Dermis microvascular lymphatic vessel endothelial cell (primary cell): ENCODE results near the gene APOL6. TPM values are rescaled to one million over a fixed set of nuclear protein-coding genes. Genes with fewer than 3 reads are reported as not detected.
"Not testable (repeated sequence)": the region's sequence is repeated elsewhere in the genome, so short reads cannot be mapped to it uniquely, and the experiment has no call there.

Source experiments
- DNase-seq, 2 donors: peaks; one replicate each; pipeline versions ENCODE4 v3.0.0 to v3.0.0-alpha.2; 2010; ENCODE audit warnings: low read depth in 2 of 2
- total RNA-seq: library from RNA; depleted of rRNA; stranded (reverse); fragments of >200 nt; gene quantifications from 2 replicates; pipeline ENCODE4 v1.2.1, GENCODE V29; 2014

Gene APOL6
- total RNA-seq, 1 donor from 2014 or later = 8.7 TPM

DNA sequence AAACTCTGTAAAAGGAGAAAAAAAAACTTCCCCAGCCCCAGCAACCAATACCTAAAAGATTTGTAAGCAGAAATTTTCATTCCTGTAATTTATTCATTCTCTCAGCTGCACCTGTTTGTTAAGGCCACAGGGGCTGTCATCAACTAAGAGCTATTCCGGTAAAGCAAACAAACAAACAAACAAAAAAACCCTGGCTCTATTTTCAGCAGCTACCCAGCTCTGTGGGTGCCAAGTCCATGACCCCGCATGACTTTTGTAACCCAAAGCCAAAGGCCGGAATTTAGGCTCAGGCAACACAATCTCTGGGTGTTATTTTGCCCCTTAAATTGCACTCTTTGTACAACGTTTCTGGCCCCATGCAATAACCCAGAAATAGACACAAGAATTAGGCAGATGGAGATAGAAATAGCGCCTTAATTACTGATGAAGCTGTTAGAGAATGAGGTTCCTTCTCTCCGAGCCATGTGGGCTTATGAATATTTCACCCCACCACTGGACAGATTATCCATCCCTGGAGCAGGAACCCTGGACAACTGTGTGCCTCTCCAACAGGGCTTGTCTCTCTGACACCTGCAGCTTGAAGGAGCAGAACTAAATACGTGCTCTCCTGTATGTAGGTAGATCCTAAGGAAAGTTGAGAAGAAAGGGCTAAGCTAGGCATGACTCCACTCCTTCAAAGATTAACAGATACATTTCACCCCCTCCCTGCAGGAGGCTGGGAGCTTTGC lies 29.4 kb downstream of the APOL6 start:
- no peak for DNase-seq

DNA sequence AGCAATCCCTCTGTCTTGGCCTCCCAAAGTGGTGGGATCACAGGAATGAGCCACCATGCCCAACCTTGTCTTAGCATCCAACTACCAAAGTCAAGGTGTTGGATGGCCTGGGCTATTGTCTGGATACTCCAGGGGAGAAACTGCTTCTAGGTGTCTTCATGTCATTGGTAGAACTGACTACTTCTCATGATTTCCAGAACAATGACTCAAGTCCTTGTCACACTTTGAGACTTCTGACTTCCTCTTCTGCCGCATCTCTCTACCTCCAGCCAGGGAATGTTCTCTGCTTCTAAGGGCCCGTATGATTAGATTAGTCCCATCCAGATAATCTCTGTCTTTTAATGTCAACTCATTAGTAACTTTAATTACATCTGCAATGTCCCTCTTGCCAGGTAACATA lies 30.6 kb downstream of the APOL6 start:
- no peak for DNase-seq

DNA sequence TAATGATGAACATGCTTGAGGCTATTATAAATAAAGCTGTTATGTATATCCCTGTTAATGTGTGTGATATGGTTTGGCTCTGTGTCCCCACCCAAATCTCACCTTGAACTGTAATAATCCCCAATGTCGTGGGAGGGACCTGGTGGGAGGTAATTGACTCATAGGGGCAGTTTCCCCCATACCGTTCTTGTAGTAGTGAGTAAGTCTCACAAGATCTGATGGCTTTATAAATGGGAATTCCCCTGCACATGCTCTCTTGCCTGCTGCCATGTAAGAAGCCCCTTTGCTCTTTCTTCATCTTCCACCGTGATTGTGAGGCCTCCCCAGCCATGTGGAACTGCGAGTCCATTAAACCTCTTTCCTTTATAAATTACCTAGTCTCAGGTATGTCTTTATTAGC lies 31.2 kb downstream of the APOL6 start:
- peak in 1 of 2 donors; percentile 25 for DNase-seq

DNA sequence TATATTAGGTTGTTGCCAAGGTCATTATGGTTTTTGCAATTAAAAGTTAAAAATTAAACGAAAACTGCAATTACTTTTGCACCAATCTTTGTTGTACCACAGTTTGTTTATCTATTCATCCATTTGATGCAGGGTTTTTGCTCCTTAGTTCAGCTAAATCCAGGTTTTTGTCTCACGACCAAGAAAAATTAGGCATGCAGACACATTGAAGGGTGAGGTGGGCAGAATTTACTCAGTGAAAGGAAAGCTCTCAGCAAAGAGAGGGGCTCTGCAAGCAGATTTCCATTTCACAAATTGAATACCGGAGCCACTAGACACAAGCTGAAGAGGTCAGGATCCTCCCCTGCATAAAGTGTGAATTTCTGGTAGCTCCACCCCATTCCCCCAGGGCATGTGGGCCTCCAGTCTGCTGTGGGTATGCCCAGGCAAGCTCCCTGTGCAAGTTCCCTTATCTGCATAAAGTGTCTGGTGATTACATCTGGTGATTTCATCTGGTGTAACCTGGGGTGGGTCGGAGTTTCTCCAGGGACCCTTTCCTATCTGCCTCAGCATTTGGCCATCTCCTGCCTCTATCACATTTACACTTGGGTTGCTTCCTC lies 33.3 kb downstream of the APOL6 start:
- DNase-seq = no peak

DNA sequence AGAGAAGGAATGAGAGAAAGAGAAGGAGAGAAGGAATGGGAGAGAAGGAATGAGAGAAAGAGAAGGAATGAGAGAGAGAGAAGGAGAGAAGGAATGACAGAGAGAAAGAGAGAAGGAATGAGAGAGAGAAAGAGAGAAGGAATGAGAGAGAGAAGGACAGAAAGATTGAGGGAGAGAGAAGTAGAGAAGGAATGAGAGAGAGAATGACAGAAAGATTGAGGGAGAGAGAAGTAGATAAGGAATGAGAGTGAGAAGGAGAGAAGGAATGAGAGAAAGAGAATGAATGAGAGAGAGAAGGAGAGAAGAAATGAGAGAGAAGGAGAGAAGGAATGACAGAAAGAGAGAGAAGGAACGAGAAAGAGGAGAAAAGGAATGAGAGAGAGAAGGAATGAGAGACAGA lies 35.3 kb downstream of the APOL6 start:
- no peak for DNase-seq

DNA sequence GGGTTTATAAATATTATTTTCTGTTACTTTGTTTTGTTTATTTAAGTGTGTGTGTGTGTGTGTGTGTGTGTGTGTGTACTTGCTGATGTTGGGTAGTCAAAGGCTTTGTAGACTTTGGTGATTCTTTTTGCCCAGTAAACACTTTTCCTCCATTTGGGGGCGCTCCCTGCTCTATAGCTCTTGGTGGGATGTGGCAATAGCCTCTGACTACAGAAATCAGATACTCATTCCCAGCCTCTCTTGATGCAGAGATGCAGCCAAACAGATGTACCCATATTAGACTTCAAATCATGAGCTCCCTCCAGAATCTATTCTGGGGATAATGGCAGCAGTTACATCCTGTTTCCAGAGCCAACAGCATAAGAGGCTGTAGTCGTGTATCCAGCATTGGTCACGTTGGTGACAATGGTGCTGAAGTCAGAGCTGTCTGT lies 36.0 kb downstream of the APOL6 start:
- peak; percentile 6 to 42 for DNase-seq

DNA sequence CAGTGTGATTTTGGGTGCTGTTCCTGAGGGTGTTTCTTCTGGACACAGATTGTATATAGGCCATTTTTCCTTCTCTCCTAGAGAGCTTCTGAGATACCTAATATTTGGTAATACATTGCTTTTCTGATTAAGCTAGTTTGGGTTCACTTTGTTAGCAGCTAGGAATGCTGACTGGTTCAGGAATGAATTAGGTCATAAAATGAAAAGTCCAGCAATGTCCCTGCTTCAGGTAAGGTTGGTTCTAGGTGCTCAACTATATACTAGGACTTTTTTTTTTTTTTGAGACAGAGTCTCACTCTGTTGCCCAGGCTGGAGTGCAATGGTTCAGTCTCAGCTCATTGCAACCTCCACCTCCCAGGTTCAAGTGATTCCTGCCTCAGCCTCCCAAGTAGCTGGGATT lies 36.5 kb downstream of the APOL6 start:
- no peak for DNase-seq

DNA sequence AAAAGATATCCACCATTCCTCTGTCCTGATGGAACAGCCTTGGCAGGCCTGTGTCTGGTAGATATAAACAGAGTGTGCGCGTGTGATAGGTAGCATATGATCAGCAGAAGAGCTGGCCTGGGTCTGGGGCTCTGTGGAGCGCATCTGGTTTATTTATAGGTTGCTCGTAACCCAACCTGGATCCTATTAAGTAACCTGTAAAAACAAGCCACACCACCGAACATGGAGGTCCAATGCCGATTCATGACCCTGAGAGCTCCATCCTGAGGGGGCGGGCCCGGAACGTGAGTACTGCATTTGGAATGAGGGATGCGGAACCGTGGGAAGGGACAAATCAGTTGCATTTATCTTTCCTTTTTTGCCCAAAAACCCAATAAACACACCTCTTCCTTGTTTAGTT lies 37.5 kb downstream of the APOL6 start:
- DNase-seq = no peak

DNA sequence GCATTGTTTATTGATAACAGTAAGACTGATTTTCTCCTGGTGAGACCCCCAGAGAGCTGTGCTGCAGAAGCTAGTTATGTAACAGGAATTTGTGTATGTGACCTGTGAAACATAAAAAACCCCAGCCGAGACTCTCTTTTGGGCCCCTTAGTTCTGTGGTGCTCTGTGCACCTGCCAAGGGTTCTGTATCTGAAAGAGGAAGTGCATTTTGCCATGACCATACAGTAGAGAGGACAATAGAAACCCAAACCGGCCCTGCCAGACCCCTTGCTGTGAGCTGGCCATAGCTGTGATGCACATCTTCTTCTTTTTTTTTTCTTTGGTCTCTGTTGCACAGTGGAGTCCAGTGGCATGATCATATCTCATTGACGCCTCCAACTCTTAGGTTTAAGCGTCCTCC lies 38.1 kb downstream of the APOL6 start:
- no peak for DNase-seq

DNA sequence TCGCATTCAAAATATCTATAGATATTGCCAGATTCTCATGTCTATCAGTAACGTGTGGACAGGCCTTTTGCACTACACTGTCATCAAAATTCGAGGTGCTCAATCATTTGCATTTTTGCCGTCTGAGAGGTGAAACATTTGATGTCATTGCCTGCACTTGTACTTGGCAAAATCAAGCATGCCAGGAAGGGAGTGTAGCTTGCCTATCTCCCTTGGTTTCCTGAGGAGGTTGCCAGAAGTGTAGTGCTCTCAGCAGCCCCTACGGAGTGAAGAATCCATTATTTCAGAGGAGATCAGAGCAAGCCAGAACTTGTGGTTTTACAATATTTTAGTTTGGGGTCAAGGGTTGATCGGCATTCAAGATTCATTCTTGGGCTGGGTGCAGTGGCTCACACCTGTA lies 39.2 kb downstream of the APOL6 start:
- no peak for DNase-seq

DNA sequence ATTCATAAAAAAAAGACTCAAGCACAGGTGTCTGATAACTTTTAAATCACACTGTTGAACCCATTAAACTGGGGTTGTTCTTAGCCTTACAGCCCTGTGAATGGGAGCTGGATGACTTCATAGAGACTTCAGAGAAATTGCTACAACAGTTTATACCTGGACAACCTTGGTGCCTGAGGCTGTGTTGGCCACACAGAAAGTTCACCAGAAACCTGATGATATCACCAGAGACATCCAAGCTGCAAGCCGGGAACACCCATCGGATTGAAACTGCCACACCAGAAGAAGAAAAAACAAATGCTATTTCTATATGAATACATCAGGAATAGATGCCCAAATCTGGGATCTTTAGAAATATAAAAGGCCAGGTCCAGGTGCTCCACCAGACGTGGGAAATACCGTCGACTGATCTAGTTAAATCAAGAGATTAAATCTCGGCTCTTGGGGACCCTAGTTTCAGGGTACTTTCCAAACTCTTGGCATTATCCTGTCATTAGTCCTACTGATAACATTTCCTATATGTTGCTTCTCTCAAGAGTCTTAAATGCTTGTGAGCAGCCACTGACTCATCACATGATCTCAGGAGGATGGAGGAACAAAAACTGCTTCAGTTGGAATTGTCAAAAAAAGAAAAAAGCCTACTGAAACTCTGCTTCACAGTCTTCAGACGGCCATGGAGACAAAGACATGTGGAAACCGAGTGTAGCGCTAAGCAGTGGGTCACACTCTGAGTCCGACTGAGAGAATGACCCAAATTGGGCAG lies 40.8 kb downstream of the APOL6 start:
- no peak for DNase-seq

DNA sequence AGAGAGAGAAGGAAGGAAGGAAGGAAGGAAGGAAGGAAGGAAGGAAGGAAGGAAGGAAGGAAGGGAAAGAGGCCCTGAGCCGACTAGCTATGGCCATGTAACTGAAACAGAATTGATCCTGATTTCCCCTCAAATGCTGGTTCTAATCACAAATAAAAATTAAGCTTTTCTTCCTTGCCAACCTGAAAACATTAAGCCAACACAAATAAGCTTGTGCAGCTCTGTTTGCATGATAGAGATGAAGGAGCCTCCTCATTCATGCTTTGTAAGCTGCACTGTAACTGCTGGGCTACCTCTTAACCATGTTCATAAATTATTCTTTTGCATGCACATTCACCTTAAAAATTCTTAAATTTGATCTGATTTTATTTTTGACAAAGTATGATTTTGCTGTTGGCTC lies 41.8 kb downstream of the APOL6 start:
- DNase-seq = no peak

DNA sequence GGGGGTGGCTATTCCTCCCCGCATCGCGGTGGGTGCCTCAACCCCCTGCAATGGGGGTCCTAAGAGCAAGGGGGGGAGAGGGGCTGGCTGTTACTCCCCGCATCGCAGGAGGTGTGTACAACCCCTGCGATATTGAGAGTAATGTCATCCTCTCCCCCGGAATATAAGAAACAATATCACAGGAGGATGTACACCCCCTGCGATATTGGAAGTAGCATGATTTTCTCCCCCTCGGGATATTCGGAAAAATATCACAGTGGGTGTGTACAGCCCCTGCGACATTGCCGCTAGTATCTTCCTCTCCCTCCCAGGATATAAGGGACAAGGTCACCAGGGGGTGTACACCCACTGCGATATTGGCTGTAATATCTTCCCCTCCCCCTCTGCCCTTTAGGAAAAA lies 47.0 kb downstream of the APOL6 start:
- no peak for DNase-seq

DNA sequence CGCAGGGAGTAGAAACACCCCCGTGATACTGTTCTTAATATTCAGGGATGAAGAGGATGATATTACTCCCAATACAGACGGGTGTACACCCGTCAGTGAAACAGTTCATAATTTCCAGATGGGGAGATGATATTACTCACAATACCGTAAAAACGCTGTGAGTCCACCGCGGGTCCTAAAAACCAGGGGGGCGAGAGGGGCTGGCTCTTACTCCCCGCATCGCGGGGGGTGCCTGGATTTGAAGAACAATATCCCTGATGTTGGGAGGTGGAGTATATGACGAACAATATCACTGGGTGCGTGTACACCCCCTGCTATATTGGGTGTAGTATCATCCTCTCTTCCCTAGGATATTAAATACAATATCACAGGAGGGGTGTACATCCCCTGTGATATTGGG lies 48.9 kb downstream of the APOL6 start:
- no peak for DNase-seq

DNA sequence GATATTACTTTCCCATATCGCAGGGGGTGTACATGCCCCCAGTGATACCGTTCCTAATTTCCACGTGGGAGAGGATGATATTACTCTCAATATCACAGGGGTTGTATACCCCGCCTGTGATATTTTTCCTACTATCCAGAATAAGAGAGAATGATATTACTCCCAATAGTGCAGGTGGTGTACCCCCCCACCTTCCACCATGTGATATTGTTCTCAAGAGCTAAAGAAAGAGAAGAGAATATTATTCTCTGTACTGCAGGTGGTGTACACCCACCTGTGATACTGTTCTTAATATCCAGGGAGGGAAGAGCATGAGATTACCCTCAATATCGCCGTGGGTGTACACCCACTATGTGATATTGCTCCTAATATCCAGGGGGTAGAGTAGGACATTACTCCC lies 51.6 kb downstream of the APOL6 start:
- not testable (repeated sequence) for DNase-seq

DNA sequence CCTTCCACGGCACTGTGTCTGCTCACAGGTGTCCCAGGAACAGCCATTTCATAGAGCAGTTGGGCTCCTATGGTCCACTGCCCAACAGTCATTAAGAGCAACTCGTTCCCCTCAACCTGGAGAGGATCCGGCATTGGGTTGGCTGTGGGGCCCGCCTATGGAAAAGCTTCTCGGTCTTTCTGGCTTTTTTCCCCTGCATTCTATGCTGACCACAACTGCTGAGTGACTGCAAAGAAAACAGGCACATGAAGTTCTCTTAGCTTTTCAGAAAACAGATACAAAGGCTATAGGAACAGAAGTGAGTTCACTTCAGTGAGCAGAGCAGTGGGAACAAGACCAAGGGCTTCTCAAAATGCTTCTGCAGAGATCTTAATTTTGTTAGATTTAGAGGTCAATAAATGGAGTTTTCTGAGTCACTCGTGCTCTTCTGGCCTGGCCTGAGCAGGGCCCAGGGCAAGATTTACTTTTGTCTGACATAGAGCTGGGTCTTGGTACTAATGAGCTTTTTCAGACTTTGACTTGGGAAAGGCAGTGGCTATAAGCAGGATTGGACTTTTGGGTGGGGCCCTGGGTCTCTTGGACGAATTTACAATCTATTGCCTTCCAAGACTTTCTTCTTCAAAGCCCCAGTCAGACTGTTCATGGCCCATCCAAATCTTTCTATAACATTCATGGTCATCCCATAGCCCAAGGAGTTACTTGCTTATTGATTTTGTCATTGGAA lies 55.8 kb downstream of the APOL6 start:
- no peak for DNase-seq

DNA sequence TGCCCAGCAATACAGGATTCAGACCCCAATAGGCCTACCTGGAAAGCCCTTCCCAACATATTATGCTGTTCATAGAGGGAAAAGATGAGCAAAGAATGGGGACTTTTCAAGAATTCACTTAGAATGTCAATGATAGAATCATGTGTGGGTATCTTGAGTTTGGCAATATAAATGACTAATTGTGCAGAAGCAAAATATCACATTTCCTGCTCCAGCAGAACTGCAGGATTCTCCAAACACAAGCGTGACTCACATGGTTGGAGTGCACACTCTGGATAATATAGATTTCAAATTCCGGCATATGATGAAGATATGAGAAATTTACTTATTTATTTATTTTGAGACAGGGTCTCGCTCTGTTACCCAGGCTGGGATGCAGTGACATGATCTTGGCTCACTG lies 56.9 kb downstream of the APOL6 start:
- peak in 1 of 2 donors; percentile 69 for DNase-seq

DNA sequence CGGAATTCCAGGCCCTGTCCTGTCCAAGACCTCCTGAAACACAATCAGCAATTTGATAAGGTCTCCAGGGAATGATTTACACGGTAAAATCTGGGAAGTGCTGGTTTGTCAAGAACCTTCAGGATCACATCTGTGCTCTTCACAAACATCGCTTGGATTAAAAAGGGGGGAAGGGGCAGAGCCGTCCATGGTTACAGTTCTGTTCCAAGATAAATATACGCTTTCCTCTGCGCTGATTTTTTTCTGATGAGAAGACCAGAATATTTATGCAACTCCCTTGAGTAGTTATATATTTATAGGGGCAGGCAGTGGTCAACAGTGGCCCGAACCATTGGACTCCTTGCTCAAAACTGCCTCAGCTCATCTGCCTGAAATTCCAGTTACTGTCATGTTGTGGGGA lies 60.2 kb downstream of the APOL6 start:
- no peak for DNase-seq

DNA sequence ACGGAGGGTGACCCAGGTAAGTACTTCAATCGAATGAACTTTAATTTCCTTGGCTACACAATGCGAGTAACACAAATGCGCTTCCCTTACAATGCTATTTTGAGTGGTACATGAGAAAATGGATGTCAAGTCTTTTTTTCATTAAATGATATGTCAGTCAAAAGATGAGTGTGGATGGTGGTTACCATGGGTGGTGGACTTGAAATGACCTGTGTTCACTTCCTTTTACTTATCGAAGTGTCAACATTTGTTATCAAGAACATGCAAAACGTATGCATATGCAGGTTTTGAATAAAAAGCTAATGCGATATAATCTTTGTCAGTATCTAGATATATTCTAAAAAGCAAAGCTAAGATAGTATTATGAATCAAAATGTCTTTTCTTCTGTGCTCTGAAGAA lies 60.7 kb downstream of the APOL6 start:
- no peak for DNase-seq

DNA sequence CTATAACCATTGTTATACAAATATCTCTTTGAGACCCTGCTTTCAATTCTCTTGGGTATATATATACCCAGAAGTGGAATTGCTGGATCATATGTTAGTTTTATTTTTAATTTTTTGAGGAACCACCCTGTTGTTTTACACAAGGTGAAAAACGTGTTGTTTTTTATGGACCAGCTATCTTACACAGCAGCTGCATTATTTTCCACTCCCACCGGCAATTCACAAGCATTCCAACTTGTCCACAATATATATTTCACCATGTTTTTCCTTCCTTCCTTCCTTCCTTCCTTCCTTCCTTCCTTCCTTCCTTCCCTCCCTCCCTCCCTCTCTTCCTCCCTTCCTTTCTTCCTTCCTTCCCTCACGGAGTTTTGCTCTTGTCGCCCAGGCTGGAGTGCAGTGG lies 63.1 kb downstream of the APOL6 start:
- DNase-seq = no peak

DNA sequence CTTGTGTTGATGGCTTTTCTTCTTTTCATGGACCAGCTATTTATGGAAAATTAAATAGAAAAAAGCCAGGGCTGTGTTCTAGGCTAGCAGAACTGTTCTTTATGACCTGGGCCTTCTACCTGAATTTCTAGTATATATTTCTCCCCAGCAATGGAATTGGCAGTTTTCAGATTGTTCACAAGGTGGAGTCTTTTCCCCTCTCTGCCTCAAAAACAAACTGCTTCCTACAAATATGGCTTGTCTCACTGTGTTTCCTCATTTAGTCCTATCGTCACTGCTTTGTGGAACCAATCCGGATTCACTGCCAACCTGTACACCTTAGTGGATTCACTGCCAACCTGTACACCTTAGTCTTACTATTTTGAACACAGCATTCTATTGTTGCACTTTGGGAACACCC lies 64.4 kb downstream of the APOL6 start:
- DNase-seq = no peak

DNA sequence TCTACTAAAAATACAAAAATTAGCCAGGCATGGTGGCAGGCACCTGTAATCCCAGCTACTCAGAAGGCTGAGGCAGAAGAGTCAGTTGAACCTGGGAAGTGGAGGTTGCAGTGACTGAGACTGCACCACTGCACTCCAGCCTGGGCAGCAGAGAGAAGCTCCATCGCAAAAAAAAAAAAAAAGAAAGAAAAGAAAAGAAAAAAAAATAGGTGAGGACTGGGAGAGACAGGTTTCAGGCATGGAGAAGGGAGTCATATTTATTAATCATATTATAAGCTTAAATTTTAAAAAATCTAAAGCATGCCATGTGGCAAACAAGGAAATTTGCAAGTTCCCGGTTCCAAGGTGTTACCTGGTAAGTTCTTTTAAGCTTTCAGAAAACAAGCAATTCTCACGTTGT lies 69.3 kb downstream of the APOL6 start, which contains the start of gene APOL5:
Gene APOL5, plus strand, starts transcription at position 301 of the 400 bp plus-strand sequence. Its CDS starts 0 bp downstream, at position 301.
- no peak for DNase-seq
